ENCODE results near the gene METTL25. TPM values are rescaled to one million over a fixed set of nuclear protein-coding genes. Genes with fewer than 3 reads are reported as not detected.

The METTL25 gene
- total RNA-seq, 4 donors from 2014 or later = 6.1 to 16.8 (median 12.3) TPM

- Histone ChIP-seq H3K4me1 (no peaks in the 10 kb centered on the region), H3K4me3 (no peak overlapping the region), H3K27me3 (no peaks in the 10 kb centered on the region), H3K27ac (no peak overlapping the region), H3K36me3 (peaks cover 0 to 5% (median 0%) of the 10 kb centered on the region in 3 donors), H3K9me3 (peaks cover 0 to 28% (median 7%) of the 10 kb centered on the region in 4 donors)
- WGBS, 2 donors = 87% methylated on average over 2 of the region's 2 CpGs
- TF ChIP-seq EP300 (IDR thresholded peaks at IDR 0.05) = no peak
- no peak for DNase-seq (ENCODE audit: low spot score in 2 of 2)
Measured at GRCh38 chr12:82481954-82482353, 123.6 kb downstream of the METTL25 start.

- H3K27me3 ChIP-seq = no peaks in the 10 kb centered on the region
- H3K9me3 ChIP-seq = peaks cover 0 to 35% (median 9%) of the 10 kb centered on the region in 4 donors
- no peaks in the 10 kb centered on the region for H3K4me1 ChIP-seq
- H3K4me3 ChIP-seq = no peak overlapping the region
- no peak overlapping the region for H3K27ac ChIP-seq
- 65 to 67% methylated on average over 2 of the region's 2 CpGs for WGBS, 2 donors
- DNase-seq (ENCODE audit: low spot score in 2 of 2) = no peak
- TF ChIP-seq POLR2A (IDR thresholded peaks at IDR 0.05) (no peak), EP300 (IDR thresholded peaks at IDR 0.05) (no peak)
- TF ChIP-seq, protein P1, sequence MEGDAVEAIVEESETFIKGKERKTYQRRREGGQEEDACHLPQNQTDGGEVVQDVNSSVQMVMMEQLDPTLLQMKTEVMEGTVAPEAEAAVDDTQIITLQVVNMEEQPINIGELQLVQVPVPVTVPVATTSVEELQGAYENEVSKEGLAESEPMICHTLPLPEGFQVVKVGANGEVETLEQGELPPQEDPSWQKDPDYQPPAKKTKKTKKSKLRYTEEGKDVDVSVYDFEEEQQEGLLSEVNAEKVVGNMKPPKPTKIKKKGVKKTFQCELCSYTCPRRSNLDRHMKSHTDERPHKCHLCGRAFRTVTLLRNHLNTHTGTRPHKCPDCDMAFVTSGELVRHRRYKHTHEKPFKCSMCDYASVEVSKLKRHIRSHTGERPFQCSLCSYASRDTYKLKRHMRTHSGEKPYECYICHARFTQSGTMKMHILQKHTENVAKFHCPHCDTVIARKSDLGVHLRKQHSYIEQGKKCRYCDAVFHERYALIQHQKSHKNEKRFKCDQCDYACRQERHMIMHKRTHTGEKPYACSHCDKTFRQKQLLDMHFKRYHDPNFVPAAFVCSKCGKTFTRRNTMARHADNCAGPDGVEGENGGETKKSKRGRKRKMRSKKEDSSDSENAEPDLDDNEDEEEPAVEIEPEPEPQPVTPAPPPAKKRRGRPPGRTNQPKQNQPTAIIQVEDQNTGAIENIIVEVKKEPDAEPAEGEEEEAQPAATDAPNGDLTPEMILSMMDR (IDR thresholded peaks at IDR 0.05) = no peak
- H3K36me3 ChIP-seq = no peaks in the 10 kb centered on the region
Measured at GRCh38 chr12:82486524-82487235, 128.4 kb downstream of the METTL25 start.

- no peaks in the 10 kb centered on the region for H3K9me3 ChIP-seq
- no peak for DNase-seq (ENCODE audit: low spot score in 2 of 2)
- WGBS, 2 donors = 53 to 55% methylated on average over 4 of the region's 4 CpGs
- no peaks in the 10 kb centered on the region for H3K36me3 ChIP-seq
- H3K27me3 ChIP-seq = no peaks in the 10 kb centered on the region
- no peak overlapping the region for H3K4me3 ChIP-seq
- no peaks in the 10 kb centered on the region for H3K4me1 ChIP-seq
- TF ChIP-seq POLR2A (IDR thresholded peaks at IDR 0.05) (no peak), EP300 (IDR thresholded peaks at IDR 0.05) (no peak)
- TF ChIP-seq, protein P1 (IDR thresholded peaks at IDR 0.05) = no peak
- H3K27ac ChIP-seq = no peak overlapping the region
Measured at GRCh38 chr12:82504409-82504808, 146.1 kb downstream of the METTL25 start.

- H3K27me3 ChIP-seq = no peaks in the 10 kb centered on the region
- TF ChIP-seq POLR2A (IDR thresholded peaks at IDR 0.05) = no peak
- no peak overlapping the region for H3K4me3 ChIP-seq
- no peaks in the 10 kb centered on the region for H3K36me3 ChIP-seq
- WGBS, 2 donors = 66 to 73% methylated on average over 3 of the region's 3 CpGs
- no peak for DNase-seq (ENCODE audit: low spot score in 2 of 2)
- no peak overlapping the region for H3K27ac ChIP-seq
- H3K9me3 ChIP-seq = no peaks in the 10 kb centered on the region
- H3K4me1 ChIP-seq = no peaks in the 10 kb centered on the region
Measured at GRCh38 chr12:82505150-82505549, 146.8 kb downstream of the METTL25 start.

DNA sequence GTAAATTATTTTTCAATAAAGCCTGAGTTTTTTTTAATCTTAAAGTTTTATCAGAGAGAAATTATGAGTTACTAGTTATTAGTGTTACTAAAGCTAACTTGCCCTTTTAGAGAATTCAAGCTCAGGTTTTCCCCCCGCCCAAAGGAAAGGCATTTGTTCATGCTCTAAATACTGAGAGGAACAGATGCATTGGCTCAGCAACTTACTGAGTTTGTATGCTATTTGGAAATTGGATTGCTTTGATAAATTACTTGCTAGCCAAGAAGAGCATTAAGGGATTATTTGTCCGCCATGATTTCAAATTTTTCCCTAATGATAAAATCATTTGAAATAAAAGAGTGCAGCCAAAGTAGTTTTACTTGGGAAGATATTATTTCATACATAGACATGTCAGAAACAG lies 149.4 kb downstream of the METTL25 start:
- WGBS, 2 donors = 84% methylated on average over 2 of the region's 2 CpGs
- no peak overlapping the region for H3K27ac ChIP-seq
- TF ChIP-seq, protein P1 (IDR thresholded peaks at IDR 0.05) = no peak
- no peak for TF ChIP-seq POLR2A (IDR thresholded peaks at IDR 0.05)
- no peak for TF ChIP-seq EP300 (IDR thresholded peaks at IDR 0.05)

DNA sequence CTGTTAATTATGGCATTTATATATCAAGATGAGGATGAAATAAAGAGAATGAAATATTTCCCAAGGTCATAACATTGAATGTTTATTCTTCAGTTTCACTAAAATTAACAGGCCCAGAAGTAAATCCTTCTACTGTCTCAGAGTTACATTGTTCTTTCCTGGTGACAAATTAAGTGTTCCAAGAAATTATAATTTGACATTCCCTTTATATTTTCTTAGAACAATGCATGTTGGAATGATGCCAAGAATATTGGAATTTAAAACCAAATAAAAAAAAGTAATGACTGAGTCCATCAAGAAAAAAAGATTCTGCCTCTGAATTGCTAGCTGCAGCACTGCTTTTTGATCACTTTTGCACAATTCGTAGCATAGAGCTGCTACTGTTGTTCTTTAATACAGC lies 152.1 kb downstream of the METTL25 start:
- Histone ChIP-seq H3K4me3 (no peak overlapping the region), H3K4me1 (no peaks in the 10 kb centered on the region), H3K27ac (no peak overlapping the region), H3K9me3 (no peaks in the 10 kb centered on the region), H3K27me3 (no peaks in the 10 kb centered on the region), H3K36me3 (no peaks in the 10 kb centered on the region)
- no peak for DNase-seq (ENCODE audit: low spot score in 2 of 2)
- 72 to 80% methylated on average over 1 of the region's 1 CpG for WGBS, 2 donors
- no peak for TF ChIP-seq EP300 (IDR thresholded peaks at IDR 0.05)
- TF ChIP-seq, protein P1 (IDR thresholded peaks at IDR 0.05) = no peak
- no peak for TF ChIP-seq POLR2A (IDR thresholded peaks at IDR 0.05)

More for the DNA sequence above, 149.4 kb downstream of the METTL25 start:
- no peaks in the 10 kb centered on the region for H3K27me3 ChIP-seq
- H3K4me1 ChIP-seq = no peaks in the 10 kb centered on the region
- H3K9me3 ChIP-seq = no peaks in the 10 kb centered on the region
- no peak overlapping the region for H3K4me3 ChIP-seq
- no peak for DNase-seq (ENCODE audit: low spot score in 2 of 2)
- no peaks in the 10 kb centered on the region for H3K36me3 ChIP-seq

Data from tibial nerve (tissue), 4 donors.